Upper lobe of right lung (tissue), 1 donor: Measurements from ENCODE around the gene ENO3. TPM values are rescaled to one million over a fixed set of nuclear protein-coding genes. Genes with fewer than 3 reads are reported as not detected.

ENCODE experiments used
- ATAC-seq: fragments of 200-7000 bp; cut with Tn5 transposase; one replicate; pipeline ENCODE4 v1.9.1; 2020; ENCODE audit warnings: mild to moderate bottlenecking, moderate library complexity
- DNase-seq: peaks from one replicate; pipeline ENCODE4 v3.0.0-alpha.2; 2020
- H3K27ac ChIP-seq: fragments of 200-600 bp; one replicate; pipeline ENCODE4 v1.8.0; 2022
- H3K27me3 ChIP-seq: fragments of 200-600 bp; one replicate; pipeline ENCODE4 v1.8.0; 2022; ENCODE audit warnings: mild to moderate bottlenecking
- H3K36me3 ChIP-seq: fragments of 200-600 bp; one replicate; pipeline ENCODE4 v1.8.0; 2022
- H3K4me1 ChIP-seq: fragments of 200-600 bp; one replicate; pipeline ENCODE4 v1.8.0; 2022
- H3K4me3 ChIP-seq: fragments of 200-600 bp; one replicate; pipeline ENCODE4 v1.8.0; 2022; ENCODE audit warnings: mild to moderate bottlenecking
- H3K9me3 ChIP-seq: fragments of 200-600 bp; one replicate; pipeline ENCODE4 v1.8.0; 2022
- CTCF ChIP-seq: fragments of 200-600 bp; IDR thresholded peaks from one replicate; pipeline ENCODE4 v1.8.0; 2022; ENCODE audit warnings: antibody characterized with exemption
- intact Hi-C: fragments of 100-400 bp; cut with DNase I; formaldehyde crosslinking; loops from one replicate; pipeline ENCODE4 v1.11.0; 2022
- total RNA-seq: library from RNA; stranded (reverse); fragmentation: NEBNext Ultra II Directional; extraction: Animal tissue kit (Norgen Biotek cat#: 25700); gene quantifications from one replicate; pipeline ENCODE4 v1.2.1, GENCODE V29; 2021
- donor health status: DM: no; HTN: yes; CAD: no; lungs with severe emphysema.

ENO3 gene
- total RNA-seq, 1 donor from 2014 or later, result 8.6 TPM

DNA sequence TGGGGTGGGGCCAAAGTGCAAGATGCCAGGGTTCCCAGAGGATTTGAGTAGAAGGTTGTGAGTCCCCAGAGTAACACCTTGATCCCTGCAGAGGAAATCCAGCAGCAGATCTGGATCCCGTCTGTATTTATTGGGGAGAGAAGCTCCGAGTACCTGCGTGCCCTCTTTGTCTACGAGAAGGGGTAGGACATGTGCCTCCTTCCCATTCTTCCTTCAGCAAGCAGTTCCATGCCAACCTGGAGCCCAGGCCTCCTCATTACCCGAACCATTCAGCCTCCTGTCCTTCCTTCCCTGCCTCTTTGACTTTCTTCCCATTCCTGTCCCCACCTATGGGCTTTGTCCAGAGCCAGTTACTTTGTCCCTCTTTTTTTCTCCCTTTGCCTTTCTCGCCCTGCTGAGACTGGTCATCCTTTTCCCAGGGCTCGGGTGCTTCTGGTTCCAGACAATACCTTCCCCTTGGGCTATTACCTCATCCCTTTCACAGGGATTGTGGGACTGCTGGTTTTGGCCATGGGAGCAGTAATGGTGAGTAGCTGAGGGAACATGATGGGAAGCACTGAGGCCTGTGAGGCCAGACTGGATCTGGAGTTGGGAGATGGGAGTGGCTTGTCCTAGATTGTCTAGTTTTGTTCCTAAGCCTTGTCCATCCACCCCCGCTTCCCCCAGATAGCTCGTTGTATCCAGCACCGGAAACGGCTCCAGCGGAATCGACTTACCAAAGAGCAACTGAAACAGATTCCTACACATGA is 8.0 kb upstream of the ENO3 start:
- intact Hi-C loops, result no loop called here
- Histone ChIP-seq H3K27ac (no peak overlapping the region), H3K4me3 (no peak overlapping the region), H3K36me3 (peaks cover 53% of the 10 kb centered on the region), H3K9me3 (no peaks in the 10 kb centered on the region), H3K27me3 (no peaks in the 10 kb centered on the region), H3K4me1 (peaks cover 70% of the 10 kb centered on the region)
- DNase-seq (no peak), ATAC-seq (no peak)
- no peak for TF ChIP-seq CTCF

DNA sequence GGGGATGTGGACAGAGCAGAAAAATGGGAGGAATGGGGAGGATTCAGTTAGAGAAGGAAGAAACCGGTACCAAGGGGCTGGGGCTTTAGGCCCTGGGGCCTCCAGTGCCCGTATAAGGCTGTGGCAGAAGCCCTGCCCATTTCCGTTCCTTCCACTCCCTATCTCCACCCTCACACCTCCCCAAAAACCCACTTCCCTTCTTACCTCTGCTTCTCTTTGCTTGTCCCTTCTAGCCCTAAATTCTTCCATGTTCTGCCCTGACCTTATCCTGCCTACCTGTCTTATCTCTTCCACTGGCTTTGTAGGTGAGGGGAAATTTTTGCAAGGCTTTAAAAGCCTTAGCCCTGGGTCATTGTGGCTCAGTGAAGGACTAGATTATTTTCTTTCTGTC is 6.8 kb upstream of the ENO3 start:
- peaks cover 49% of the 10 kb centered on the region for H3K36me3 ChIP-seq
- intact Hi-C loops, result no loop called here
- no peak for TF ChIP-seq CTCF
- peak overlapping the region; percentile 25 for H3K4me3 ChIP-seq
- DNase-seq (no peak), ATAC-seq (no peak)
- H3K27me3 ChIP-seq, result no peaks in the 10 kb centered on the region
- no peaks in the 10 kb centered on the region for H3K9me3 ChIP-seq
- H3K27ac ChIP-seq, result peak overlapping the region; percentile 97
- H3K4me1 ChIP-seq, result peaks cover 60% of the 10 kb centered on the region

GRCh38 chr17:4944554-4945175 is 6.3 kb upstream of the ENO3 start:
- Histone ChIP-seq H3K27ac (peak overlapping the region; percentile 97), H3K9me3 (no peaks in the 10 kb centered on the region), H3K4me3 (peak overlapping the region; percentile 25), H3K4me1 (peaks cover 60% of the 10 kb centered on the region), H3K27me3 (no peaks in the 10 kb centered on the region), H3K36me3 (peaks cover 49% of the 10 kb centered on the region)
- TF ChIP-seq CTCF, result no peak
- intact Hi-C loops, result no loop called here
- DNase-seq (no peak), ATAC-seq (no peak)

DNA sequence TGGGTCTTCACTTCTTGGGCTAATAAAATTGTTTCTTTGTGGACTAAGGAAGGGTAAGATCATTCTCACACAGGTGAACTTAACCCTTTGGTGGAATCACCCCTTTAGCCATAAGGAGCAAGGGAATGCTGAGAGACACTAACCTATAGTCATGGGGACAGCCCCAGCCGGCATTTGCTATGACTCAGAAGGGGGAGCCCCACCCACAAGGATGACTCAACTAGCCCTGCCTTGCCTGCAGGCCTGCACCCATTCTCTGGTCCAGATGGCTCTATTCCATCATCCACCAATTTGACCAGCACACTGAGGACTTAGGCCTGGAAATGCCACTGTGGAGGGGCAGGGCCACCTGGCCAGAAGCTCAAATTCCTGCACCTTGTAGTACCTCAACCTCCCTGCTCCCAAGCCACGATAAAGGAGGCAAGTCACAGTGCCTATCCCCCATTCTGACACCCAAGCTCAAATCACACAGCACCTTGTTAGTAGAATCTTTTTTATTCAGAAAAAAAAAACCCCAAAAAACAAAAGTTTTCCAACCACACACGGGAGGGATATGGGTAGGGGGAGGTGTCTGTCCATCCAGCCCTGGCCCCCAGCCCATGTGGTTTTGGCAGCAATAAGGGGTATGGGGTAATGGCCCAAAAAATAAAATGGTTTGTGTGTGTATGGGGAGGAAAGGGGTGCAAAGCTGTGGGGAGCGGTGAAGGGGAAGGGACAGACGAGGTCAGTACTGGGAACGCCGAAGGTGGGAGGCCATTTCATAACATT is 5.6 kb upstream of the ENO3 start:
- H3K27ac ChIP-seq, result peak overlapping the region; percentile 97
- peaks cover 63% of the 10 kb centered on the region for H3K4me1 ChIP-seq
- peak; percentile 5 for ATAC-seq
- H3K36me3 ChIP-seq, result peaks cover 49% of the 10 kb centered on the region
- no peak for TF ChIP-seq CTCF
- peak; percentile 75 for DNase-seq
- H3K27me3 ChIP-seq, result no peaks in the 10 kb centered on the region
- no peaks in the 10 kb centered on the region for H3K9me3 ChIP-seq
- intact Hi-C loops, result no loop called here
- peak overlapping the region; percentile 99 for H3K4me3 ChIP-seq

- peaks cover 49% of the 10 kb centered on the region for H3K36me3 ChIP-seq
- no peaks in the 10 kb centered on the region for H3K27me3 ChIP-seq
- H3K4me1 ChIP-seq, result peaks cover 66% of the 10 kb centered on the region
- intact Hi-C loops, result no loop called here
- no peaks in the 10 kb centered on the region for H3K9me3 ChIP-seq
- no peak for TF ChIP-seq CTCF
- H3K4me3 ChIP-seq, result peak overlapping the region; percentile 99
- no peak for ATAC-seq
- peak overlapping the region; percentile 97 for H3K27ac ChIP-seq
- DNase-seq, result no peak
Measured at GRCh38 chr17:4945944-4946280, 5.0 kb upstream of the ENO3 start.
